Measurements from ENCODE around the gene ATXN7. TPM values are rescaled to one million over a fixed set of nuclear protein-coding genes. Genes with fewer than 3 reads are reported as not detected.

Gene ATXN7
- total and polyA plus RNA-seq, 10 of the 15 experiments (the other 5 are each of a cell fraction or from before 2014, with no cell fraction given), result 0.83 to 24.6 (median 8.5) TPM

DNA sequence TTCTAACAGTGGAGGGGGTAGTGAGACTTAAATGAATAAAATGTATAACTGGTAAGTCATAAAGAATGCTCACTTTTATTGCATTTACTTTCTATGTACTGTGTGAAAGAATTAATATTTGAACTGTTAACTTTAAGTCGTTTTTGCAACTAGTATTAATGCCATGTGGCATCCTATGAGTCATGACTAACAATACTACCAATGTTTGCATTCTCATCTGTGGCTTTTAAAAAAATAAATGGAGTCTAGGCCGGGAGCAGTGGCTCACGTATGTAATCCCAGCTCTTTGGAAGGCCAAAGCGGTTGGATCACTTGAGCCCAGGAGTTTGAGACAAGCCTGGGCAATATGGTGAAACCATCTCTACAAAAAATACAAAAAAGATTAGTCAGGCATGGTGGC lies 39.4 kb upstream of the ATXN7 start:
- ChIA-PET CTCF (interaction anchor here (0.6 to 1.7 kb wide), 4 partner anchors 36 to 472 kb away, joined by 3 to 7 read pairs (median 3); no protein-coding TSS in a partner anchor), POLR2A (interaction anchor here (0.5 kb wide), 1 partner anchor 132 kb away, joined by 8 read pairs; no protein-coding TSS in a partner anchor), RAD21 (ENCODE audit: unreplicated experiment) (no interaction called here), SMC1A (ENCODE audit: uncharacterized antibody, unreplicated experiment) (no interaction called here)
- no peaks in the 10 kb centered on the region for H4K20me1 ChIP-seq (ENCODE audit: control insufficient read depth, insufficient read depth)
- DNase-seq (ENCODE audit: low read depth, low spot score), result no peak
- no peaks in the 10 kb centered on the region for H3K27me3 ChIP-seq (replicated peaks in 1 of 2; ENCODE audit: control insufficient read depth in 2 of 2, insufficient read depth in 2 of 2, low read length in 1 of 2)
- no peak for TF ChIP-seq CBX3 (IDR thresholded peaks at IDR 0.05; ENCODE audit: borderline replicate concordance, low read depth)
- TF ChIP-seq CBFB (IDR thresholded peaks at IDR 0.05; ENCODE audit: low read depth), result no peak
- in situ Hi-C loops (cut with MboI), result loop anchor here (25.0 kb wide), 1 partner anchor 1212 kb away; no protein-coding TSS in a partner anchor
- no peak for FAIRE-seq
- no peak overlapping the region for H3K4me3 ChIP-seq
- H3K79me2 ChIP-seq (ENCODE audit: control insufficient read depth, insufficient read depth, low read length), result no peaks in the 10 kb centered on the region
- no peaks in the 10 kb centered on the region; a peak in 1 of 4 replicates for H3K36me3 ChIP-seq (ENCODE audit: control insufficient read depth in 2 of 2, insufficient read depth in 2 of 2, low read length in 1 of 2)
- 99% methylated on average over 4 of the region's 4 CpGs for WGBS (ENCODE audit: insufficient coverage, insufficient replicate concordance, low lambda C conversion rate, missing lambda C conversion rate)
- H2AFZ ChIP-seq (ENCODE audit: control insufficient read depth, low read depth, low read length), result no peak overlapping the region
- H3K4me1 ChIP-seq (ENCODE audit: control insufficient read depth, insufficient read depth, low read length), result no peaks in the 10 kb centered on the region
- no peak overlapping the region for H3K4me2 ChIP-seq (ENCODE audit: control insufficient read depth, insufficient read depth)
- no peak overlapping the region for H3K27ac ChIP-seq (ENCODE audit: control insufficient read depth, insufficient read depth)
- H3K9ac ChIP-seq (ENCODE audit: control insufficient read depth, insufficient read depth, low read length), result no peak overlapping the region
- H3K9me3 ChIP-seq (replicated peaks; ENCODE audit: control insufficient read depth, insufficient read depth, low read length), result no peaks in the 10 kb centered on the region
- BruUV-seq (replicated peaks), result no TSS peak
- no peak for ATAC-seq
- intact Hi-C loops (cut with micrococcal nuclease; ENCODE audit: unreplicated experiment), result no loop called here

DNA sequence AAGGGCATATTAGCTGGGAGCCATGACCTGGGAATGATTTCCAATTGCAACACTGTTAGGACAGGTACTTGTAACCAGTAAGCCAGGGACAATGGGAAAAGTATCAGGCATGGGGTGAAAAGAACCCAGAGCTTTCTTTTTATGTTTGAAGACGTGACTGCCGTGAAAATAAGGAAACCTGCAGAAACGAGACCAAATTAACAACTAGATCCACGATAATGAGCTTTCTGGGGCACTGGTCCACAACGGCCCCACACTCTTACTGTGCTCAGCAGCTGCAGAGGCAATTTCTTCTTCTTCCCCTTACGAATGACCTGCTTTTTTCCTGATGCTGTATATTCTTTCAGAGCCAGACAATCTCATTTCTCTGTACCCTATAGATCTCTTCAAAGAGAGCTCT lies 33.1 kb upstream of the ATXN7 start:
- ChIA-PET POLR2A (interaction anchor here (0.7 kb wide), 1 partner anchor 155 kb away, joined by 3 read pairs; no protein-coding TSS in a partner anchor), CTCF (interaction anchor here (1.0 kb wide), 1 partner anchor 8 kb away, joined by 3 read pairs; no protein-coding TSS in a partner anchor), RAD21 (ENCODE audit: unreplicated experiment) (interaction anchor here (1.3 kb wide), 1 partner anchor 11 kb away, joined by 3 read pairs; the partner anchor contains the start of gene C3orf49), SMC1A (ENCODE audit: uncharacterized antibody, unreplicated experiment) (interaction anchor here (0.6 to 1.0 kb wide), 2 partner anchors 13 to 1136 kb away, joined by 3 read pairs; no protein-coding TSS in a partner anchor)
- in situ Hi-C loops (cut with MboI) (no loop called here), intact Hi-C loops (cut with micrococcal nuclease; ENCODE audit: unreplicated experiment) (no loop called here)
- Histone ChIP-seq H3K79me2 (ENCODE audit: control insufficient read depth, insufficient read depth, low read length) (no peaks in the 10 kb centered on the region), H3K4me1 (ENCODE audit: control insufficient read depth, insufficient read depth, low read length) (no peaks in the 10 kb centered on the region), H3K4me3 (no peak overlapping the region), H3K27ac (ENCODE audit: control insufficient read depth, insufficient read depth) (no peak overlapping the region), H2AFZ (ENCODE audit: control insufficient read depth, low read depth, low read length) (no peak overlapping the region), H4K20me1 (ENCODE audit: control insufficient read depth, insufficient read depth) (no peaks in the 10 kb centered on the region), H3K36me3 (ENCODE audit: control insufficient read depth in 2 of 2, insufficient read depth in 2 of 2, low read length in 1 of 2) (peaks cover 1 to 6% of the 10 kb centered on the region in 2 experiments; a peak in 3 of 4 replicates), H3K27me3 (replicated peaks in 1 of 2; ENCODE audit: control insufficient read depth in 2 of 2, insufficient read depth in 2 of 2, low read length in 1 of 2) (no peaks in the 10 kb centered on the region), H3K9me3 (replicated peaks; ENCODE audit: control insufficient read depth, insufficient read depth, low read length) (no peaks in the 10 kb centered on the region), H3K9ac (ENCODE audit: control insufficient read depth, insufficient read depth, low read length) (no peak overlapping the region), H3K4me2 (ENCODE audit: control insufficient read depth, insufficient read depth) (no peak overlapping the region)
- TF ChIP-seq YY1 (IDR thresholded peaks at IDR 0.05; ENCODE audit: low read depth, low read length) (no peak), ZNF274 (IDR thresholded peaks at IDR 0.05; ENCODE audit: insufficient read depth, insufficient read length) (no peak), SMARCA5 (IDR thresholded peaks at IDR 0.05) (no peak), FOXK2 (IDR thresholded peaks at IDR 0.05) (no peak), NBN (IDR thresholded peaks at IDR 0.05) (no peak)
- TF ChIP-seq, protein P1, sequence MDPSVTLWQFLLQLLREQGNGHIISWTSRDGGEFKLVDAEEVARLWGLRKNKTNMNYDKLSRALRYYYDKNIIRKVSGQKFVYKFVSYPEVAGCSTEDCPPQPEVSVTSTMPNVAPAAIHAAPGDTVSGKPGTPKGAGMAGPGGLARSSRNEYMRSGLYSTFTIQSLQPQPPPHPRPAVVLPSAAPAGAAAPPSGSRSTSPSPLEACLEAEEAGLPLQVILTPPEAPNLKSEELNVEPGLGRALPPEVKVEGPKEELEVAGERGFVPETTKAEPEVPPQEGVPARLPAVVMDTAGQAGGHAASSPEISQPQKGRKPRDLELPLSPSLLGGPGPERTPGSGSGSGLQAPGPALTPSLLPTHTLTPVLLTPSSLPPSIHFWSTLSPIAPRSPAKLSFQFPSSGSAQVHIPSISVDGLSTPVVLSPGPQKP (IDR thresholded peaks at IDR 0.05; ENCODE audit: low read depth, low read length), result no peak
- over 99% methylated on average over 6 of the region's 6 CpGs for WGBS (ENCODE audit: insufficient coverage, insufficient replicate concordance, low lambda C conversion rate, missing lambda C conversion rate)
- no TSS peak for BruUV-seq (replicated peaks)
- FAIRE-seq, result no peak
- no peak for ATAC-seq
- DNase-seq (ENCODE audit: low read depth, low spot score), result no peak

Measured in GM12878 (cell line).